GM23248 (cell line): ENCODE results near the gene TBCEL. TPM values are rescaled to one million over a fixed set of nuclear protein-coding genes. Genes with fewer than 3 reads are reported as not detected.
"Not testable (repeated sequence)": the region's sequence is repeated elsewhere in the genome, so short reads cannot be mapped to it uniquely, and the experiment has no call there.

Experiments
- DNase-seq: peaks from one replicate; pipeline ENCODE4 v3.0.0-alpha.2; 2015
- H2AFZ ChIP-seq: fragments of 200-600 bp; sonication (generic); 2 replicates; pipeline ENCODE4 v1.6.1; 2016; ENCODE audit warnings: antibody characterized with exemption
- H3F3A ChIP-seq: fragments of 200-600 bp; sonication (generic); 2 replicates; pipeline ENCODE4 v1.6.1; 2016; ENCODE audit warnings: mild to moderate bottlenecking, antibody characterized with exemption, mixed run types; ENCODE audit not compliant: insufficient read depth
- H3K27ac ChIP-seq: fragments of 200-600 bp; sonication (generic); 2 replicates; pipeline ENCODE4 v1.5.1; 2016; ENCODE audit warnings: mild to moderate bottlenecking
- H3K27me3 ChIP-seq: fragments of 200-600 bp; sonication (generic); replicated peaks from 2 replicates; pipeline ENCODE4 v1.6.1; 2016; ENCODE audit warnings: mild to moderate bottlenecking; ENCODE audit not compliant: insufficient read depth
- H3K36me3 ChIP-seq: fragments of 200-600 bp; sonication (generic); 2 replicates; pipeline ENCODE4 v1.6.1; 2016; ENCODE audit warnings: low read depth, mild to moderate bottlenecking
- H3K4me1 ChIP-seq: fragments of 200-600 bp; sonication (generic); 2 replicates; pipeline ENCODE4 v1.6.1; 2016; ENCODE audit warnings: mild to moderate bottlenecking; ENCODE audit not compliant: insufficient read depth
- H3K4me2 ChIP-seq: fragments of 200-600 bp; sonication (generic); one replicate; pipeline ENCODE4 v1.6.1; 2016; ENCODE audit warnings: mild to moderate bottlenecking; ENCODE audit not compliant: unreplicated experiment
- H3K4me3 ChIP-seq: fragments of 200-600 bp; sonication (generic); 2 replicates; pipeline ENCODE4 v1.5.1; 2016; ENCODE audit warnings: mild to moderate bottlenecking
- H3K79me2 ChIP-seq: fragments of 200-600 bp; sonication (generic); 2 replicates; pipeline ENCODE4 v1.6.1; 2016; ENCODE audit warnings: mild to moderate bottlenecking; ENCODE audit not compliant: insufficient read depth
- H3K9ac ChIP-seq: fragments of 200-600 bp; sonication (generic); 2 replicates; pipeline ENCODE4 v1.6.1; 2016; ENCODE audit warnings: mild to moderate bottlenecking
- H3K9me2 ChIP-seq: fragments of 200-600 bp; sonication (generic); 2 replicates; pipeline ENCODE4 v1.6.1; 2016; ENCODE audit warnings: mixed run types, mild to moderate bottlenecking, moderate library complexity; ENCODE audit not compliant: insufficient read depth
- H3K9me3 ChIP-seq: fragments of 200-600 bp; sonication (generic); one replicate; pipeline ENCODE4 v1.6.1; 2017; ENCODE audit warnings: low read depth
- H4K20me1 ChIP-seq: fragments of 200-600 bp; sonication (generic); 2 replicates; pipeline ENCODE4 v1.6.0; 2016; ENCODE audit not compliant: insufficient read depth
- EZH2 ChIP-seq: fragments of 200-600 bp; sonication (generic); IDR thresholded peaks from 2 replicates; pipeline ENCODE4 v1.6.1; 2018; ENCODE audit warnings: antibody characterized with exemption, mild to moderate bottlenecking; ENCODE audit not compliant: insufficient read depth, poor library complexity, severe bottlenecking
- EZH2phosphoT487 ChIP-seq: fragments of 200-600 bp; sonication (generic); IDR thresholded peaks from 2 replicates; pipeline ENCODE4 v1.6.1; 2018; ENCODE audit warnings: antibody characterized with exemption, moderate library complexity, mild to moderate bottlenecking, low read depth; ENCODE audit not compliant: insufficient read depth
- whole genome bisulfite sequencing, 2 experiments: methylation state at CpG; one replicate each; pipeline ENCODE4 v1.1.6; 2015 to 2017; ENCODE audit warnings: low lambda C conversion rate in 2 of 2, low coverage in 1 of 2; ENCODE audit errors: missing lambda C conversion rate in 2 of 2; 5-methylcytosine and 5-hydroxymethylcytosine counted together
- in situ Hi-C: fragments of 300-500 bp; cut with MboI; formaldehyde crosslinking; loops from 2 replicates; pipeline ENCODE4 v1.15.0; 2020
- polyA plus RNA-seq: library from polyadenylated mRNA; unstranded; fragments of >200 nt; fragmentation: Nextera tagmentation; extraction: Ambion mirVana; gene quantifications from 2 replicates; pipeline ENCODE4 v1.2.1, GENCODE V29; 2016
- total RNA-seq: library from RNA; depleted of rRNA; stranded (reverse); fragments of >200 nt; shearing (Covaris generic); gene quantifications from 2 replicates; pipeline ENCODE4 v1.2.3, GENCODE V29; 2014

TBCEL gene
- total and polyA plus RNA-seq, 2 experiments from 2014 or later, result 13.0 to 27.9 TPM

GRCh38 chr11:121110871-121111724 lies 87.2 kb downstream of the TBCEL start:
- Histone ChIP-seq H3K4me3 (no peak overlapping the region), H3K27ac (no peak overlapping the region), H3F3A (no peaks in the 10 kb centered on the region), H3K36me3 (no peaks in the 10 kb centered on the region), H3K79me2 (no peaks in the 10 kb centered on the region), H3K9me3 (no peaks in the 10 kb centered on the region), H3K4me2 (no peak overlapping the region), H4K20me1 (no peaks in the 10 kb centered on the region), H3K4me1 (no peaks in the 10 kb centered on the region), H3K27me3 (peaks cover 15% of the 10 kb centered on the region), H2AFZ (no peak overlapping the region), H3K9ac (no peak overlapping the region), H3K9me2 (no peaks in the 10 kb centered on the region)
- in situ Hi-C loops, result loop anchor here (25.0 kb wide), 1 partner anchor 599 kb away; the partner anchor contains the start of gene GRIK4
- DNase-seq, result no peak
- WGBS, 2 experiments, result 64% methylated on average over 10 of the region's 10 CpGs
- TF ChIP-seq EZH2phosphoT487, result no peak
- no peak for TF ChIP-seq EZH2

GRCh38 chr11:121112498-121113455 lies 88.9 kb downstream of the TBCEL start:
- TF ChIP-seq EZH2 (no peak), EZH2phosphoT487 (no peak)
- H3K27me3 ChIP-seq, result peaks cover 15% of the 10 kb centered on the region
- H3K4me2 ChIP-seq, result peak overlapping the region; percentile 44
- WGBS, 2 experiments, result 58 to 59% methylated on average over 30 to 32 of the region's 32 CpGs
- H3K4me1 ChIP-seq, result no peaks in the 10 kb centered on the region
- no peaks in the 10 kb centered on the region for H3K9me3 ChIP-seq
- no peak overlapping the region for H3K9ac ChIP-seq
- no peak overlapping the region for H3K4me3 ChIP-seq
- peak; percentile 89 for DNase-seq
- no peak overlapping the region for H2AFZ ChIP-seq
- no peaks in the 10 kb centered on the region for H4K20me1 ChIP-seq
- H3K79me2 ChIP-seq, result no peaks in the 10 kb centered on the region
- H3K9me2 ChIP-seq, result no peaks in the 10 kb centered on the region
- H3F3A ChIP-seq, result no peaks in the 10 kb centered on the region
- in situ Hi-C loops, result loop anchor here (25.0 kb wide), 1 partner anchor 600 kb away; the partner anchor contains the start of gene GRIK4
- H3K27ac ChIP-seq, result no peak overlapping the region
- no peaks in the 10 kb centered on the region for H3K36me3 ChIP-seq

- Histone ChIP-seq H2AFZ (no peak overlapping the region), H3K9ac (no peak overlapping the region), H3F3A (no peaks in the 10 kb centered on the region), H3K27me3 (peaks cover 15% of the 10 kb centered on the region), H4K20me1 (no peaks in the 10 kb centered on the region), H3K4me1 (no peaks in the 10 kb centered on the region), H3K9me3 (no peaks in the 10 kb centered on the region), H3K9me2 (no peaks in the 10 kb centered on the region), H3K36me3 (no peaks in the 10 kb centered on the region), H3K27ac (no peak overlapping the region), H3K79me2 (no peaks in the 10 kb centered on the region), H3K4me3 (no peak overlapping the region), H3K4me2 (no peak overlapping the region)
- TF ChIP-seq EZH2phosphoT487 (no peak), EZH2 (no peak)
- in situ Hi-C loops, result loop anchor here (25.0 kb wide), 1 partner anchor 601 kb away; the partner anchor contains the start of gene GRIK4
- WGBS, 2 experiments, result 84 to 86% methylated on average over 9 of the region's 9 CpGs
- no peak for DNase-seq
Observed at GRCh38 chr11:121113611-121114010, 89.7 kb downstream of the TBCEL start.

GRCh38 chr11:121115024-121115423 lies 91.1 kb downstream of the TBCEL start:
- H3K9ac ChIP-seq, H4K20me1 ChIP-seq, H3K4me3 ChIP-seq, H3K4me1 ChIP-seq, DNase-seq, H3K4me2 ChIP-seq, H2AFZ ChIP-seq, H3K79me2 ChIP-seq, H3K36me3 ChIP-seq, H3K9me2 ChIP-seq, H3K27ac ChIP-seq, H3K9me3 ChIP-seq, H3F3A ChIP-seq: not testable (repeated sequence)
- H3K27me3 ChIP-seq, result peaks cover 15% of the 10 kb centered on the region
- in situ Hi-C loops, result loop anchor here (25.0 kb wide), 1 partner anchor 603 kb away; the partner anchor contains the start of gene GRIK4
- 65% methylated on average over 1 of the region's 1 CpG; no CpG with 5 or more reads in 1 of the 2 experiments for WGBS, 2 experiments
